IPS DF 19.7 (cell line): ENCODE results near the gene NARS2.
"Not testable (repeated sequence)": the region's sequence is repeated elsewhere in the genome, so short reads cannot be mapped to it uniquely, and the experiment has no call there.

Source experiments
- DNase-seq: peaks from one replicate; pipeline ENCODE4 v3.0.0-alpha.2; 2013; ENCODE audit warnings: low read depth, low spot score

NARS2 gene

GRCh38 chr11:78492973-78493372 is 81.7 kb downstream of the NARS2 start:
- DNase-seq, result no peak

GRCh38 chr11:78489184-78489583 is 85.5 kb downstream of the NARS2 start:
- no peak for DNase-seq

DNA sequence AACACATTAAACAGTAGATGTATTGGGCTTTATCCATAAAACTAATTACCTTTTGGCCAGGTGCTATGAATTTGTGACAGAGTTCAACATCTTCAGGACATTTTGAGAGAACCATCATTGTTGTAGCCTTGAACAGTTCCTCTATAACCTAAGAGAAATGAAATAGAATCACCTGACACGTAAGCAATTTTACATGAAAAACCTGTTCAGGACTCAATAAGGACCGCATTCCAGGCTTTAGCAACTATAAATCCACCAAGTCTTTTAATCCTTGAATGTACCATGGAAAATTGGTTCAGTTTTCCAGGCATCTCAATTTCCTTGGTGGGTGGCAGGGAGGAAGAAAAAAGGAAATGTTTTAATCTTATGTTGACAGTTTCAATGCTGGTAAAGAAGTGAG is 96.1 kb downstream of the NARS2 start:
- DNase-seq, result no peak

GRCh38 chr11:78476066-78476465 is 98.6 kb downstream of the NARS2 start:
- DNase-seq, result no peak

- DNase-seq, result no peak
Observed at GRCh38 chr11:78474451-78474850, 100.2 kb downstream of the NARS2 start.

- DNase-seq, result no peak
Observed at GRCh38 chr11:78472905-78473304, 101.8 kb downstream of the NARS2 start.

GRCh38 chr11:78472382-78472781 is 102.3 kb downstream of the NARS2 start:
- no peak for DNase-seq

DNA sequence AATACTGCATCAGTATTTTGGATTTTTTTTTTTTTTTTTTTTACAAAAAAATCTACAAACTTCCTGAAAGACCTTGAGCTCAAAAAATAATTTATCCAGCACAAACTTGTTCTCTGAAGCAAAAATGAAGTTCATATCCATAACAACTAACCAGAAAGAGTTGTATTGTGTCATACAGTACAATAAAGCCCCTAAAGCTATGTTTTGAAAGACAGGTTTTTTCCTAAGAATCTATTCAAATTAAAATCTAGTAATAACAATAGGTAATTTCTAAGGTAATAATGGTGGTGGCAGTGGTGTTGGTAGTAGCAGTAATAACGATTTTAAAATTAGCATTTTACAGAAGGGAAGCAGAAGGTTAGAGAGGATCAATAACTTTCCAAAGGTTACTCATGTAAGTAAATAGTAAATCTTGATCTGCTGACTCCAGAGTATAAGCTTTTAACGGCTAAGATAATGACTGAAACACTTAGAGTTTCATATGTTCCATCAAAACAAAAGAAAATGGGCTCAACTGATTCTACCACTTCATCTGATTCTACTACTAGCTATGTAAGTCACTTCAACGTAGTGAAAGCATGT is 103.7 kb downstream of the NARS2 start:
- no peak for DNase-seq

DNA sequence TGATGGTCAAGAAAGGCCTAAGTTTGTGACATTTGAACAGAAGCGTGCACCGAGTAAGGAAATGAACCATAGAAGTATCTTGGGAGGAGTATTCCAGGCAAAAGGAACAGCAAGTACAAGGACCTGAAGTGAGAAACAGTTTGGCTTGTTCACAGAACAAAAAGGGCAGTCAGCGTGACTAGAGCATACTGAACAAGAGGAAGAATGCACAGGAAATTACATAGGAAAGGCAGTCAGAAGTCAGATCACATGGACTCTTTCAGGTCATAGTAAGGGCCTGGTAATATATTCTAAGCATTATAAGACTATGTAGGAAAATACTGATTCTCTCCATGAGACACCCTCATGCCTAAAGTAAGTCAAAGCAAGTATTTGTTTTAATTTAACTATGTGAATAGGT is 104.8 kb downstream of the NARS2 start:
- DNase-seq, result no peak

DNA sequence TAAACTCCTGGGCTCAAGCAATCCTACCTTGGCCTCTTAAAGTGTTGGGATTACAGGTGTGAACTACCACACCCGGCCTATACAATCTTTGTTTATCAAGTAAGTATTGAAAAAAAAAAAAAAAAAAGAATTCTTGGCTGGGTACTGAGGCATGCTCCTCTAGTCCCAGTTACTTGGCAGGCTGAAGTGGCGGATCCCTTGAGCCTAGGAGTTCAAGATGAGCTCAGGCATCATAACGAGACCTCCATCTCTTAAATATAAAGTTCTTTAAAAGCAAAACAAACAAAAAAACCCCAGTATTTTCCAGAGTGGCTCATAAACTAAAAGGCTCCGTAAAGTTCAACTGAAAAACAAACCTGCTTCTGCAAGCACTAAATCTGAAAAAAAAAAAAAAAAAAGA is 106.7 kb downstream of the NARS2 start:
- DNase-seq, result no peak

DNA sequence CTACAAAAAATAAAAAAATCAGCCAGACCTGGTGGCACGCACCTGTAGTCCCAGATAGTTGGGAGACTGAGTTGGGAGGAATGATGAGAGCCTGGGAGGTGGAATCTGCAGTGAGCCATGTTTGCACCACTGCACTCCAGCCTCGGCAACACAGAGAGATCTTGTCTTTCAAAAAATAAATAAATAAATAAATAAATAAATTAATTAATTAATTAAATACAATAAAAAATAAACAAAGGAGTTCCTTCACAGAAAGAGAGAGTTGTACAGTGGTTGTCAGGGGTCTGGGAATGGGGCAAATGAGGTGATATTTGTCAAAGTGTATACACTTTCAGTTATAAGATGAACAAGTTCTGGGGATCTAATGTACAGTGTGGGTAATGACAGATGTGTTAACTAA is 107.3 kb downstream of the NARS2 start:
- DNase-seq, result no peak

GRCh38 chr11:78465169-78465942 is 109.3 kb downstream of the NARS2 start:
- DNase-seq, result no peak

- DNase-seq, result not testable (repeated sequence)
Observed at GRCh38 chr11:78464787-78465168, 109.9 kb downstream of the NARS2 start.

- no peak for DNase-seq
Observed at GRCh38 chr11:78460471-78460870, 114.2 kb downstream of the NARS2 start.

- no peak for DNase-seq
Observed at GRCh38 chr11:78459738-78460137, 114.9 kb downstream of the NARS2 start.

DNA sequence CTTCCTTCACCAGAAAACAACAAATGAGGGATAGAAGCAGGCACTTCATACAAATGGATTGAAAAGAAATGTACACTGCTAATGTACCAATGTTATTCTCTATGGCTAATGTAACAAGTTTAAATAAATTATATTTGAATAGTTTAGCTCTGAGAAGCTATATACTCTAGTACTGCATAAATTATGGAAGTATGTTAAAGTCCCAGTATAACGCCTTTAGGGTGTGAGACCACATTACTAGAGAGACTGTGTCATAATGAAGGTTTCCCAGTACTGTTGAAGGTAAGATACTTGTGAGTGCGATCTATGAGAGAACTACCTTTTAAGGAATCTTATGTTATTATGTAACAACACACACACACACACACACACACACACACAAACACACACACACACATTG is 117.2 kb downstream of the NARS2 start:
- DNase-seq, result no peak

- DNase-seq, result no peak
Observed at GRCh38 chr11:78453140-78453935, 121.3 kb downstream of the NARS2 start.

DNA sequence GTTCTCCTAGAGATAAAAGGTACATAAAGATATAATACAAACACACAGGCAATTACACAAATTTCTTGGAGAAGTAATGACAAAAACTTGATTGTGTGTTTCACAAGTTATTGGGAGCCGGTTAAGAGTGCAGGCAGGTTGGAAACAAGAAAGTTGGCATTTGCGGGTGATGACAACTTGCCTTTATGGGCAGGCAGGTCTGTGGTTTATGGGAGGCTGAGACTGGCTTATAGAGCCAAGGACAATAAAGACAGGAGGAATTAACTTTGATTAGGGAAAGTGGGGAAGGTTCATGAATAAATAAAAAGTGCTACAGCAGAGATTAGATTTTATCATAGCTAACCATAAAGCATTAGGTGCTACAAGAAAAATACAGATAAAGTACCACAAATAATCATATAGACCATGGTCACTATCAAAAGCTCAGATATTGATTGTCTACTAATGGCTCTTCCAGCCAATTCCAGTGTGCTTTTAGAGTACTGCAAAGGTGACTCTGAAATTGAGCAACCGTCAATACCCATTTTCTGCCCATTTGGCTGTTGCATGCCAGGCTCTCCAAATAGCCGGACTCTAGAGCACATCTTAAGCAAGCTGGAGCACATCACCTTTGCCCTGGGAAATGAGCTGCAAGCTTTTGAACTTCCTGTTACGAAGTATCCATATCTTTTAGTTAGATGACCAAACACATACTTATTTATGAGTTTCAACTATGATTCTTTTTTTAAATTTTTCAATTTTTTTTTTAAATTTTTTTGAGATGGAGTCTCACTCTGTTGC is 123.1 kb downstream of the NARS2 start:
- DNase-seq, result no peak

DNA sequence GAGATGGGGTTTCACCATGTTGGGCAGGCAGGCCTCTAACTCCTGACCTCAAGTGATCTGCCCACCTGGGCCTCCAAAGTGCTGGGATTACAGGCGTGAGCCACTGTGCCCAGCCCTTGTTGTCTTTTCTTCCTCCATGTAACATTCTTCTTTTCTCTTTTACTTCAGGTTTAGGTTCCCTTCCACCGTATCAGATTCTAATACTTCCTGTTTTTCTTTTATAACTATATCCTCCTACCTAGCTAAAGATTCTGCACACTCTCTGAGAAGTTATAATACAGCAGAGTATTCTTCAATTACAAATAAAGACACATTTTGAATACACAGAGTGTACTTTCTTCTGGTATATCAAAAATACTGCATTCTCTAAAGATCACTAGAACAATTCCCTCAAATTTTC is 123.8 kb downstream of the NARS2 start:
- no peak for DNase-seq

GRCh38 chr11:78449866-78450265 is 124.8 kb downstream of the NARS2 start:
- DNase-seq, result no peak

DNA sequence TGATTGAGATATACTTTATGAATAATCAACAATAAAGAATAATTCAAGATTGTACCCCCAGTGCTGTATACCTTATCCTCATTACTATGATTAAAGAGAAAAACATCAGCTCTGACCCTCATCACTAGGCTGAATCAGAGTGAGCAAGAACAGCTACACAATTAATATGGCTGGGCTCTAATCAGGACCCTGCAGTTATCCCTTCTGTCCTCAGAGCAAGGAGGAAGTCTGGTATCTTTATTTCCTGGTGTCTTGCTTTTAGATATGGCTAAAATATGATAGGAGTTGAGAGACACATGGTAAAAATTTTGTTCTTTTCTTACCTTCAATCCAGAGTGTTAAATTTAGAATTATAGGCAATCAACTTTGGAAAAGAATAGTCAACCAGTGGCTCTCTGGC is 128.5 kb downstream of the NARS2 start:
- DNase-seq, result no peak

- DNase-seq, result no peak
Observed at GRCh38 chr11:78444726-78445125, 129.9 kb downstream of the NARS2 start.
